ENCODE results near the gene ADARB1.
"Not testable (repeated sequence)": the region's sequence is repeated elsewhere in the genome, so short reads cannot be mapped to it uniquely, and the experiment has no call there.

The ADARB1 gene

DNA sequence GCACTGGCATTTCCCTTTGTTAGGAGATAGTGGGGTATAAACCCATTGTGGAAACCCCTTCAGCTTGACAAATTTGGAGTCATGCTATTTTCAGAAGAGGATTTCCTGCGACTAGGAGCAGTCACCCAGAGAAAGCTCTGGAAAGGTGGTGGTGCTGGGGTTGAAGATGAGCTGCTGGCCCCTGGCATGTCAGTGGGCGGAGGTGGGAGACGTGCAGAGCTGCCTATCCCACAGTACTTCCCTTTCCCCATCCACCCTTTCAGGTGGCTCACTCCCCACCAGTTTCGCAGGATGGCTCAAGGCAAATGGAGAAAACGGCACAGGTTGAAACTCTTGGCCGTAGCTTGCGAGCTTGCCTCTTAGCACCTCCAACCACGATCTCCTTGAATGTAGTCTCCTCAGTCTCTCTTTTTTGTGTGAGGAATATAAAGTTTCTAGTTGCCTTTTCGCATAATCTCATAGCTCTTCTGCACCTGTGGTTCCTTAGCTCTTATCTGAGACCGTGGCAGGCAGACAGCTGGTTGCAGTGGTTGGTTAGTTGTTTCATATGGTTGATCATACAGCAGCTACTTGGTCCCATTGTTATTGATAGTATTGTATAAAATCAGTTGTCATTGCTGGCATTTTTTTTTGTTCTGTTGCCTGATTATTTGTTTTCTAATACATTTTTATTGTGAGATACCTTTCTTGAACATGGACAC lies 48.2 kb downstream of the ADARB1 start:
- no peak for DNase-seq

DNA sequence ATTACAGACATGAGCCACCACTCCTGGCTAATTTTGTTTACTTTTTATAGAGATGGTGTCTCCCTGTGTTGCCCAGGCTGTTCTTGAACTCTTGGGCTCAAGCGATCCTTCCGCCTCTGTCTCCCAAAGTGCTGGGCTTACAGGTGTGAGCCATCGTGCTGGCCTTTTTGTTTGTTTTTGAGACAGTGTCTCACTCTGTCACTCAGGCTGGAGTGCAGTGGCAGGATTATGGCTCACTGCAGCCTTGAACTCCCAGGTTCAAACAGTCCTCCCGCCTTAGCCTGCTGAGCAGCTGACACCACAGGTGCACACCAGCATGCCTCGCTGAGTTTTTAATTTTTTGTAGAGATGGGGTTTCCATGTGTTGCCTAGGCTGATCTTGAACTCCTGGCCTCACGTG lies 49.1 kb downstream of the ADARB1 start:
- no peak for DNase-seq

DNA sequence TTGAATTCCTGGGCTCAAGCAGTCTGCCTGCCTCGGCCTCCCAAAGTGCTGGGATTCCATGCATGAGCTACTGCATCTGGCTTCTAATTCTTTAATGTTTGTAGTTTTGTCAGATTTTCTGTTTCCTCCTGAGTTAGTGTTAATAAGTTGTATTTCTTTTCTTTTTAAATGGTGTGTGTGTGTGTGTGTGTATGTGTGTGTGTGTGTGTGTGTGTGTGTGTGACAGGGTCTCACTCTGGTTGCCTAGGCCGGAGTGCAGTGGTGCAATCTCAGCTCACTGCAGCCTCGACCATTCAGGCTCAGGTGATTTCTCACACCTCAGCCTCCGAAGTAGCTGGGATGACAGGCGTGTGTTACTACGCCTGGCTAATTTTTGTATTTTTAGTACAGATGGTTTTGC lies 50.2 kb downstream of the ADARB1 start:
- DNase-seq, result no peak

DNA sequence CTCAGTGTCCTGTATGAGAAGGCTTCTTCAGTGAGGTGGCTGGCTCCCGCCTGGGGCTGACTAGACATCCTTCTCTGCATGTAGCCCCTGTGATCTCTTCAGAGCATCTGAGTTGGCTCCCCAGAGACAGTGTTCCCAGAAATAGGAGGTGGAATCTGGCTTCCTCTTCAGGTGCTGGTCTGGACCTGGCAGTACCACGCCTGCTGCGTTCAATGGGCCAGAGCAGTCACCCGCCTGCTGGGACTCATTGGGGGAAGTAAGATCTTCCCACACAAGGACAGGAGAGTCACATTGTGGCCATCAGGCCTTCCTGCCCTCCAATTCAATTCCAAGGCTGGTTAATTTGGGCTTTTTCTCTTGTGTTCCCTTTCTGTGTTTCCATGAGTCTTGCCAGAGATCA lies 51.0 kb downstream of the ADARB1 start:
- no peak for DNase-seq

DNA sequence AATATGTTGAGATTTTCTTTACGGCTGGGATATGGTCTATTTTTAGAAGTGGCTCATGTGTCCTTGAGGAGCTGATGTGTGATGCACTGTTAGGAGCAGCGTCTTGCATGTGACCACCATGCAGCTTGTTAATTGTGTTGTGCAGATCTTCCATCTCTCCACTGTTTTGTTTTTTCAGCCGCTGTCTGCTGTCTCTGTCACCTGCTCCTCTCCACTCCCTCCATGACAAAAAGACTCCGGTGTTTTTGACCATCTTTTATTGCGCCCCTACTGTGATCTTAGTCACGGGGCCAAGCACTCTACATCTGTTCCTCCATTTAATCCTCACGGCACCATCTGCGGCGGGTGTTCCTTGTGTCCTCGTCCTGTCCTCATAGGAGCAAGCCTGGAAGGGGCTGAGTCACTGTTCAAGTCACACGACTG lies 51.8 kb downstream of the ADARB1 start:
- DNase-seq, result no peak

DNA sequence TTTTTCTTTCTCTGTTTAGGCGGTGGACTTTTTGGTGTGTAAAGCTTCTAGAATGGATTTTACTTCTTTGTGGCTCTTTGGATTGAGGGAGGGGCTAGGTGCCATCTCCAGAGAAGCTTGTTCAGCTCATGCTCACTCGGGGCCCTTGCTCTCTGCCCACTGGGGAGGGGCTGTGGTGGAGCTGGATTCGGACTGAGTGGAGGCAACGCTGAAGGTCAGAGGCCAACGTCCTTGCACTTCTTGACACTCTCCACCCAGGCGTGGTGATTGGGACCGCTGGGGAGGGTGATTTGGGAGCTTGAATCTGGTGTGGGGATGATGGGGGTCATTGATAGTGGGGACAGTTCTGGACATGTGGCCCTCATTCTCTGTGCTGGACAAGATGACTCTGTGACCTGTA lies 52.6 kb downstream of the ADARB1 start:
- no peak for DNase-seq

DNA sequence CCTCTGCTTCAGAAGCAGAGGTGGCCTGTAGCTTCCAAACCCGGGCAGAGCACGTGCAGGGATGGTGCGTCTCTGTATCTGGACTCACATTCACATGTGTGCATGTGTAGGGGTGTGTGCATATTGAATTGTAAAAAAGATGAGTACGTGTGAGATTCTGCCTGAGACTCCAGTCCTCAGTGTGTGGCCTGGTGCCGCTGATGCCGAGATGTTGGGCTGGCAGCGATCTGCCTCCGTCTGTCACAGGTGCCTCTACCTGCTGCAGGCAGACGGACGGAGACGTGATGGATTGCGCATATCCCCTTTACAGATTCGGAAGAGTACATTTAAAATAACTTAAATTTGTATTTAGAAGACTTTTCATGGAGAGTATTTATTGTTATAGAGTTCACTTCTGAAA lies 53.6 kb downstream of the ADARB1 start:
- DNase-seq, result no peak

DNA sequence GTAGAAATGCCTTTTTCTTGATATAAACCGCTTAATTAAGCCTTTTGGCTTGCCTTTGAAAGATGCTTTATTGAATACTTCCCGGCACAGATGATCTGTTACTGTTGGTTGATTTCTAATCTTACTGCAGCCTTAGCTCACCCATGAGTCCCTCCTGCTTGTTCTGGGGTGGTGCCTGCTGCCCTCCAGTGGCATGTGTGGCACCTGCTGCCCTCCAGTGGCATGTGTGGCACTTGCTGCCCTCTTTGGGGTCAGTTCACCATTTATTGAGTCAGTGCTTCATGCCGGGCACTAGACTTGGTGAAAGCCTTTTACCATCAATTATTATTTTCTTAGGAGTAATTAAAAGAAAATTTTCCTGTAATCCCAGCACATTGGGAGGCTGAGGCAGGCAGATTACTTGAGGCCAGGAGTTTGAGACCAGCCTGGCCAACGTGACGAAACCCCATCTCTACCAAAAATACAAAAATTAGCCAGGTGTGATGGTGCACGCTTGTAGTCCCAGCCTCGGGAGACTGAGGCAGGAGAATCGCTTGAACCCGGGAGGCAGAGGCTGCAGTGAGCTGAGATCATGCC lies 54.3 kb downstream of the ADARB1 start:
- peak; percentile 15 to 37 for DNase-seq

DNA sequence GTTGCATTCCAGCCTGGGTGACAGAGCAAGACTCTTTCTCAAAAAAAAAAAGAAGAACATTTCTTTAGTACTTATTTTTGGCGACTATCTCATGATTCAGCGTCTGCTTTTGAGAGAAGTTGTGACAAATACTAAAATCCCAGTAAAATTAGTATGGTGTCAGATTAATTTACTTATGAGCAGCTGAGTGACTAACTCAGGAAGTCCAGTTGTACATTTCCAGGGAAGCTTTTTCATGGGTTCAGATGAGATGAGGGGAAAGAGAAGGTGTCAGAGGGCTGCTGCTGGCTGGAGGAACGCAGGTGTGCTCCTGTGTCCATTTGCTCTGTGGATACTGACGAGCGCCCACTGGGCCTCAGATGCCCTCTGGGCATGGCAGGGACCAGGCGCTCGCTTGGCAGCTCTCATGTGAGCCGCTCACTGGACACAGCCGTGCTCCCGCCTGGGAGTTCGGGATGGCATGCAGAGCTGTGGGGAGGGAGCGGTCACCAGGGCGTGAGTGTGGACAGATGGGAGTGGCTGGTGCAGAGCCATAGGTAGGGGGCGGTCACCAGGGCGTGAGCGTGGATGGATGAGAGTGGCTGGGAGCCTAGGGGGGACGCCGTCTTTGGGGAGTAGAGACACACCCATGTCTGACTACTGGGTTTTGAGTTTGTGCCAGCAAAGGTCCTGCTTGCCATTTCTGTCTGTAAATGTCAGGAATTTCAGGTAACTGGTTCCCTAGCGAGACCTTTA lies 55.0 kb downstream of the ADARB1 start:
- DNase-seq, result no peak

DNA sequence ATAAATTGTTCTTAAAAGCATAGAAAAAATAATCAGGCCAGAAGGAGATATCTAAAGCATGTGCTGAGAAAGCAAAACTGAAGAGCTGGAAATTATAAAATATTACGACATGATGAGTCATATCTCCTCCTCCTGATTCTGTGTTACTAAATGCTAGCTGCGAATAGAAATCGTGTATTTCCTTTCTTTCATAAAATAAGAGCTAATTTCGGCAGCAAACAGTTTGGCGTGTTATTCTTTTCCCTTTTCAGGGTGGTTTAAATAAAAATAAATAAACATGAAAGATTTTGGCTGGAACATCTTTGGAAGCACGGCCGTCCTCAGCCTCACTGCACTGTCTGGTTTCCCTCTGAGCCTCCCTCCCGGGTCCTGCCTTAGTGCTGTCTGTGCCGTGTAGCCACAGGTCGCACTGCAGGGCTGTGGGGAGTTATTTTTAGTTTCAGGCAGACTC lies 56.0 kb downstream of the ADARB1 start:
- DNase-seq, result no peak

DNA sequence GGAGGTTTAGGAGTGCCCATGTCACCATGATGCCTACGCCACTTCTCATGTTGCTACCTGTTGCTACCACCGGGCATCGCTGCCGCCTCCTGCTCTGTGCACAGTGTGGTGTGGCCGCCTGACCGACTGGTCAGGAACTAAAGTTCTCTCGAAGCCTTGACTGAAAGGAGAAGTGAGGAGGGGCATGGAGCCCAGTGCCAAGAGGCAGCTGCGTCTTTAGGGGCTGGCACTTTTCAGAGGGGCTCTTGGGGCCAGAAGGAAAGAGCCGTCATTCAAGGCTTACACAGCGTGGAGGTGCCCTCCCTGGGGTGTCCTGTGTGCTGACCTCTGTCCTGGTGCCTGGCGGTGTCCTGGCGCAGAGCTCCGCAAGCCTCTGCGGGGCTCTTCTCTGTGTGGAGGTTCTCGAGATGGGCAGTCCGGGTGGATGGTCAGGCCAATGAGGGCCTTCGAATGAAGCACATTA lies 57.2 kb downstream of the ADARB1 start:
- no peak for DNase-seq

DNA sequence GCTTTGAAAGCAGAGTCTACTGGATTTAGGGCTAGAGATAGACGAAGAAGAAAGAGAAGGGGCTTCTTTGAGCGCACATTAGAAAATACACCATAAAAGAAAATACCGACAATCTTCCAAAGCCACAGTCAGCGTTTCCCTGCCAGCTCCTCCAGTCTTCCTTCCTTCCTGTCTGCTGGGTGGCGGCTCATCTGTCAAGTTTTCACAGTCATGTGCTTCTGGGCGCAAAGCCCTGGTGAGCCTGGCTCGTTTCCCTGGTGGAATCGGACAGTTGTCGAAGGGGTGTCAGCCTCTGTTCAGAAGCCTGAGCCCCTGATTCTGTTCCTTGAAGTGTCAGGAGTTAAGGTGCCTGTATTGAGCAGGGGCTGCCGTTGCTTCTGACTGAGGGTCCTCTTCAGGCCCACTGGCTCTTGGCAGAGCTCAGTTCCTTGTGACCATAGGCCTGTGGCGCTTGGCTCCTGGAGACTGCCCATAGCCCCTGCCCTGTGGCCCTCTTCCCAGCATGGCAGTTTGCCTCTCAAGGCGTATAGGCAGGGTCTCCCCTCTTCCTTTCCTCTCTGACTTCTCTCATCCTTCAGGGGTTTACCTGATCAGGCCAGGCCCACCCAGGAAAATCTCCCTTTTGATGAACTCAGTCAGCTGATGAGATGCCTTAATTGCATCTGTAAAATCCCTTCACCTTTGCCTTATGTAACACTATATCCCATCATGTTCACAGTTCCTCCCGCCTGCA lies 58.6 kb downstream of the ADARB1 start:
- DNase-seq, result no peak

DNA sequence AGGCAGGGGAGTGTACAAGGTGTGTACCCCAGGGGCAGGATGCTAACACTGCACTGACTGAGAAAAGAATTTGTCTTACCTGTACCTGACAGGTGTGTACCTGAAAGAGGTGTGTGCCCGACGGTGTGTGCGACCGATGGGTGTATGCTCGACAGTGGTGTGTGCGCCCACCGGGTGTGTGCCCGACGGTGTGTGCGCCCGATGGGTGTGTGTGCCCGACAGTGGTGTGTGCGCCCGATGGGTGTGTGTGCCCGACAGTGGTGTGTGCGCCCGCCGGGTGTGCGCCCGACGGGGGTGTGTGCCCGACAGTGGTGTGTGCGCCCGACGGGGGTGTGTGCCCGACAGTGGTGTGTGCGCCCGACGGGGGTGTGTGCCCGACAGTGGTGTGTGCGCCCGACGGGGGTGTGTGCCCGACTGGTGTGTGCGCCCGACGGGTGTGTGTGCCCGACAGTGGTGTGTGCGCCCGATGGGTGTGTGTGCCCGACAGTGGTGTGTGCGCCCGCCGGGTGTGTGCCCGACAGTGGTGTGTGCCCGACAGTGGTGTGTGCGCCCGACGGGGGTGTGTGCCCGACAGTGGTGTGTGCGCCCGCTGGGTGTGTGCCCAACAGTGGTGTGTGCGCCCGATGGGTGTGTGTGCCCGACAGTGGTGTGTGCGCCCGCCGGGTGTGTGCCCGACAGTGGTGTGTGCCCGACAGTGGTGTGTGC lies 59.3 kb downstream of the ADARB1 start:
- not testable (repeated sequence) for DNase-seq

DNA sequence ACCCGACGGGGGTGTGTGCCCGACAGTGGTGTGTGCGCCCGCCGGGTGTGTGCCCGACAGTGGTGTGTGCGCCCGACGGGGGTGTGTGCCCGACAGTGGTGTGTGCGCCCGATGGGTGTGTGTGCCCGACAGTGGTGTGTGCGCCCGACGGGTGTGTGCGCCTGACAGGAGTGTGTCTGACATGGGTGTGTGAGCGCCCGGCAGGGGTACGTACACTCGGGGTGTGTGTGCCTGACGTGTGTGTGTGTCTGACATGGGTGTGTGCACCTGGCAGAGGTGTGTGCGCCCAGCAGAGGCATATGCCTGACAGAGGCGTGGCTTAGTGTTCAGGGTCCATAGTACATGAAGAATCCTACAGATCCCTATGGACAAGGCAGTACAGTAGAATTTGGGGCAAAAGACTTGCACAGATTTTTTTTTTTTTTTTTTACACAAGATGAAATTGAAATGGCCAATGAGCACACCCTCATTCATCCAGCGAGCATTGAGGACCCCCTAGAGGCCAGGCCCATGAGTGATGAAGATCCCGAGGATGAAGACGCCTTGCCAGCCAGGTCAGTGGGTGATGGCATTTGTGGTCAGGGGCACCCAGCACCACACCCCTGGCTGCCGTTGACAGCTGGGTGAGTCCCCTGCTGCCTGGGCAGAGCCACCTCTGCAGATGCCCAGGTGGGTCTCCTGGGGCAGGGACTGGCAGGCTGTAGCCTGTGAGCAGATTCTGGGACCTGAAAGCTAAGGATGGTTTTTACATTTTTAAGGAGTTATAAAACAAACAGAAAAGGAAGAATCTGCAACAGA lies 60.1 kb downstream of the ADARB1 start:
- no peak for DNase-seq

DNA sequence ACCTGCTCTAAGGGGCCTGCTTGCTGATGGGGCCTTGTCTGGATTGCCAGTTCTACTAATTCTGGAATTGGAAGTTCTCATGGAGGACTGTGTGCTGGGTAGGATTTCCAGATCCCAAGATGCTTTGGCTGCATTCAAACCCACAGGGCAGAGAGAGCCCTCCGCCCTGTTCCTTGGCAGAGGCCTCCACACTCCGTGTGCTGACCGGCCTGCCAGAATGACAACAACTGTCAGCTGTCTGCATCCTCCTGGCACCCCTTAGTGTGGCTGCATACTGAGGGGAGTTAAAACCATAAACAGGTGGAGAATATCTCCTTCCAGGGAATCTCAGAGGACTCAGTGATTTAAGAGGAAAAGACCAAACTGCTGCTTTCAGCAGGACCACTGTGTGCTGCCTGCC lies 60.7 kb downstream of the ADARB1 start:
- DNase-seq, result no peak

DNA sequence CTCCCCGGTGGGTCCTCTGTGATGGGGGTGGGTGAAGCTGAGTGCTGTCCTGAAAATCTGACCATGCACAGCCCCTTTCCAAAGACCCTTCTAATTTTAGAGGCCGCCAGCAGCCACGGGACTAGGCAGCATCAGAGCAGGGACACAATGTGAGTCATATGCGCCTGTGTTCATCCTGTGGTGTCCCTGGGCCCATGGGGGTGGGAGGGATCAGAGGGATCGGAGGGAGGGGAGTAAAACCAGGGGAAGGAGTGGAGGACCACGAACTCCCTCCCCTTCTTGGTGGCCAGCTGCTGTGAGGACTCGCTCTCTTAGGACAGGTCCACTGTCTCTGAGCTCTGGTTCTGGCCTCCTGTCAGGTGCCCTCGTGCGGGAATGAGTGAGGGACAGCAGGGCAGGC lies 61.5 kb downstream of the ADARB1 start:
- DNase-seq, result no peak

DNA sequence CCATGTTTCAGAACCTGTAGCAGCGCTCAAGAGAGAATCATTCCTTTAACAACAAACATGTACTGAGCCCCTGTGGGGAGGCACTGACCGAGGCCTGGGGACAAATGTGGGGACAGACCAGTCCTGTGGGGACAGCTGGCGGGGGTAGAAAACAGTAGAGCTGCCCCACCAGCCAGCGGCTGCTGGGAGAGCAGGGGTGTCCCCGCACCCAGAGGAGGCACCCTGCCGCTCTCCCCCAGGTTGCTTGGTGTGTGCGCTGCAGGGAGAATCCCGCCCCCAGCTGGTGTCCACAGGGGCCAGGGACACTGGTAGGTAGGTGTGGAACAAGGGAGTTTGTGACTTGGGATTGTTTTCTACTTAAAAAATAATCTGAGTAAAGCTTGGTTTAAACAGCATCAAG lies 62.1 kb downstream of the ADARB1 start:
- no peak for DNase-seq

DNA sequence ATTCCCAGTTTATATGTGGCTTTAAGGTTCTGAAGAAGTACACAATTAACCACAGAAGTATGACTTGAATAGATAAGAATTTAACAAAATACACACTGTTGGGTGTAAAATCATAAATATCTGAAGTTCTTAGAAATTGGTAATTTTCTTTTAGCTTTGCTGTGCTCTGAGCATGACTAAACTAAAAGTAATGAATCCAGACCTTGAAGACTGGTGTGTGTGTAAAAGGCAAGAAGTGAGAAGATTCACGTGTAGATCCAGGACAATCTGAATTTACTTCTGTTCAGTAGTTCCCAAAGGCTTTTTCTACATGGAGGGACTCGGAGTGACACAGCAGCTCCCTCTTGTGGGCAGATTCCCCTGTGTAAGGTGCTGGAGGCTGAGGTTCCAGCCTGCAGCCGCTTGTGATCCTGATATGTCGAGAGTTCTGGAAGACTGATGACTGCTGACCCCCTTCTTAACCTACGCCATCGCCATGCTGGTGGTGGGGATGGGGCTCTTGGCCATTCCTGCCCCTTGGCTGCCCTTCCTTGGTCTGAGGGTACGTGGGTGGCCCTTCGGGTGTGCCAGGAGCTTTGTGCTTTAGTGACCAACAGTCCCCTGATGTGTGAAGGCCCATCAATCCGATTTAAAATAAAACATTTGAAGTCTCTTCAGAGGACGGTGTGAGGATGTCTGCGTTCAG lies 62.7 kb downstream of the ADARB1 start:
- peak; percentile 48 to 64 for DNase-seq

DNA sequence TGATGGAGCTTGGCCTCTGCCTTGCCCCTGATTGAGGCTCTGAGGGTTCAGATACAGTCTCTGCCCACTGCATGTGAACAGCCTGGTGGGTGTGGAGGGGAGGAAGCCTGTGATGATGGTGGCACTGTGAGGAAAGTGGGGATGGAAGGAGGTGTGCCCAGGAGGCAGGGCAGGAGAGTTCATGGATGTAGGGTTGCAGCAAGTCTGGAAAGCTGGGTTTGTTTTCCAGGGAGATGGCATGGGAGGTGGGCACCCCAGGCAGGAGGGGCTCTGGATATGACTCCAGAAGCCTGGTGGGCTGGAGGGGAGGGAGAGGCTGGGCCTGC lies 63.2 kb downstream of the ADARB1 start:
- DNase-seq, result no peak

DNA sequence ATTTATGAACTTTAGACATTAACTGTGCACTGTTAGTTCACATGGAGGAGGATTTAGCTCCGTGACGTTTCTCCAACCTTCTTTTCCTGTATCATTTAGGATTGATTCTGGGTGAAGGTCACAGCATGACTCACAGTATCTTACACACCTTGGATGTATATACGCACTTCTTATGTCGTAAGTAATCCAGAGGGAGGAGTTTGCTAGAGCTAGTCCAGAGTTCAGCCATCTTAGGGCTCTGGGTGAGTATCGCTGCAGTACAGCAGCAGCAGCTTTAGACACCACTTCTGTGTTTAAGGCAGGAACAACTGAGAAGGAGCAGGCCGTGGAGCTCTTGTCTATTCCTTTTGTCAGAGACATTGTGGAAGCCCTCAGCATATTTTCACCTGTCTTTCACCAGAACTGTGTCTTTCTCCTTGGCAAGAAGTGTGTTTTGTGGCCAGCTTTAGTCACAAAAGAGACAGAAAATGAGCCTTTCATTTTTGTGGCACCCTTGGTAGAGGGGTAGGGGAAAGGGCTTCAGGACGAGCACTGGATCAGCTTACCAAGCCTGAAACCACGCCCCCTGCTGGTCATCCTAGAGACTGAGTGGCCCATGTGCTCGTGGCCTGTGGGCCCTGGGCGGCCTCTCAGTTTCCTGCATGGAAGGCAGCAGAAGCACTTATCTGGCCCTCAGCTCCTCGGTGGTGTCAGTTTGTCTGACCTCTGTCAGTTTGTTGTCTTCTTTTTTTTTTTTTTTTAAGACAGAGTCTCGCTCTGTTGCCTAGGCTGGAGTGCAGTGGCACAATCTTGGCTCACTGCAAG lies 64.0 kb downstream of the ADARB1 start:
- DNase-seq, result peak; percentile 21 to 38

DNA sequence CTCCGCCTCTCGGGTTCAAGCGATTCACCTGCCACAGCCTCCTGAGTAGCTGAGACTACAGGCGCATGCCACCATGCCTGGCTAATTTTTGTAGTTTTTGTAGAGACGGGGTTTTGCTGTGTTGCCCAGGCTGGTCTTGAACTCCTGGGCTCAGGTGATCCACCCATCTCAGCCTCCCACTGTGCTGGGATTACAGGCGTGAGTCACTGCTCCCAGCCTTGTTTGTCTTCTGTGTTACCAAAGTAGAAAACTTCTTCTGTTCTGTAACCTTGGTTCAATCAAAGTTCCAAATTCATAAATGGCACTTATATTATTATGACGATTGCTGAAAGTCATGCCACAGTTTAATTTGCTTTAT lies 64.6 kb downstream of the ADARB1 start:
- not testable (repeated sequence) for DNase-seq
